ENCODE data around the gene CPNE4. TPM values are rescaled to one million over a fixed set of nuclear protein-coding genes. Genes with fewer than 3 reads are reported as not detected.

The CPNE4 gene
- total and polyA plus RNA-seq, 4 donors: 3.2 to 22.8 (median 16.7) TPM

GRCh38 chr3:131835906-131836305 is 198.9 kb downstream of the CPNE4 start:
- H3K4me1 ChIP-seq (ENCODE audit: control insufficient read depth, insufficient read depth, low read length): no peaks in the 10 kb centered on the region
- H3K36me3 ChIP-seq (ENCODE audit: control insufficient read depth, insufficient read depth, low read length): no peaks in the 10 kb centered on the region
- no peak for DNase-seq (ENCODE audit: low read depth in 4 of 6, low spot score in 6 of 6)
- H3K9me3 ChIP-seq (ENCODE audit: control insufficient read depth, insufficient read depth, low read length): no peaks in the 10 kb centered on the region
- no peak overlapping the region for H3K4me3 ChIP-seq (ENCODE audit: low read depth, low read length)
- no CpG with 5 or more reads among the region's 1 CpG for WGBS (ENCODE audit: insufficient coverage)
- no peaks in the 10 kb centered on the region for H3K27me3 ChIP-seq (ENCODE audit: control insufficient read depth, insufficient read depth, low read length)
- no peak overlapping the region for H3K27ac ChIP-seq (ENCODE audit: low read depth, low read length)

- no peak overlapping the region for H3K4me3 ChIP-seq (ENCODE audit: low read depth, low read length)
- no peaks in the 10 kb centered on the region for H3K36me3 ChIP-seq (ENCODE audit: control insufficient read depth, insufficient read depth, low read length)
- no CpG with 5 or more reads among the region's 4 CpGs for WGBS (ENCODE audit: insufficient coverage)
- DNase-seq (ENCODE audit: low read depth in 4 of 6, low spot score in 6 of 6): no peak
- no peaks in the 10 kb centered on the region for H3K27me3 ChIP-seq (ENCODE audit: control insufficient read depth, insufficient read depth, low read length)
- H3K9me3 ChIP-seq (ENCODE audit: control insufficient read depth, insufficient read depth, low read length): no peaks in the 10 kb centered on the region
- H3K27ac ChIP-seq (ENCODE audit: low read depth, low read length): no peak overlapping the region
- no peaks in the 10 kb centered on the region for H3K4me1 ChIP-seq (ENCODE audit: control insufficient read depth, insufficient read depth, low read length)
These were observed 203.2 kb downstream of the CPNE4 start for GRCh38 chr3:131831608-131832007.

GRCh38 chr3:131821191-131821762 is 213.5 kb downstream of the CPNE4 start:
- no CpG with 5 or more reads among the region's 3 CpGs for WGBS (ENCODE audit: insufficient coverage)
- Histone ChIP-seq H3K4me3 (ENCODE audit: low read depth, low read length) (no peak overlapping the region), H3K4me1 (ENCODE audit: control insufficient read depth, insufficient read depth, low read length) (peaks cover 3% of the 10 kb centered on the region), H3K27ac (ENCODE audit: low read depth, low read length) (no peak overlapping the region), H3K9me3 (ENCODE audit: control insufficient read depth, insufficient read depth, low read length) (no peaks in the 10 kb centered on the region), H3K36me3 (ENCODE audit: control insufficient read depth, insufficient read depth, low read length) (no peaks in the 10 kb centered on the region), H3K27me3 (ENCODE audit: control insufficient read depth, insufficient read depth, low read length) (no peaks in the 10 kb centered on the region)
- DNase-seq (ENCODE audit: low read depth in 4 of 6, low spot score in 6 of 6): peak in 1 of 6 donors; percentile 27

GRCh38 chr3:131819381-131820055 is 215.3 kb downstream of the CPNE4 start:
- Histone ChIP-seq H3K27me3 (ENCODE audit: control insufficient read depth, insufficient read depth, low read length) (no peaks in the 10 kb centered on the region), H3K4me1 (ENCODE audit: control insufficient read depth, insufficient read depth, low read length) (peaks cover 3% of the 10 kb centered on the region), H3K9me3 (ENCODE audit: control insufficient read depth, insufficient read depth, low read length) (no peaks in the 10 kb centered on the region), H3K4me3 (ENCODE audit: low read depth, low read length) (no peak overlapping the region), H3K27ac (ENCODE audit: low read depth, low read length) (no peak overlapping the region), H3K36me3 (ENCODE audit: control insufficient read depth, insufficient read depth, low read length) (no peaks in the 10 kb centered on the region)
- WGBS (ENCODE audit: insufficient coverage): no CpG with 5 or more reads among the region's 5 CpGs
- DNase-seq (ENCODE audit: low read depth in 4 of 6, low spot score in 6 of 6): peak in 2 of 6 donors; percentile 53 to 87

GRCh38 chr3:131812433-131812832 is 222.4 kb downstream of the CPNE4 start:
- no peak for DNase-seq (ENCODE audit: low read depth in 4 of 6, low spot score in 6 of 6)

GRCh38 chr3:131811481-131811880 is 223.3 kb downstream of the CPNE4 start:
- no peak overlapping the region for H3K27ac ChIP-seq (ENCODE audit: low read depth, low read length)
- H3K36me3 ChIP-seq (ENCODE audit: control insufficient read depth, insufficient read depth, low read length): no peaks in the 10 kb centered on the region
- no peaks in the 10 kb centered on the region for H3K27me3 ChIP-seq (ENCODE audit: control insufficient read depth, insufficient read depth, low read length)
- H3K4me1 ChIP-seq (ENCODE audit: control insufficient read depth, insufficient read depth, low read length): no peaks in the 10 kb centered on the region
- no peaks in the 10 kb centered on the region for H3K9me3 ChIP-seq (ENCODE audit: control insufficient read depth, insufficient read depth, low read length)
- no CpG with 5 or more reads among the region's 2 CpGs for WGBS (ENCODE audit: insufficient coverage)
- no peak overlapping the region for H3K4me3 ChIP-seq (ENCODE audit: low read depth, low read length)
- DNase-seq (ENCODE audit: low read depth in 4 of 6, low spot score in 6 of 6): no peak

More at GRCh38 chr3:131812433-131812832, 222.4 kb downstream of the CPNE4 start:
- no peaks in the 10 kb centered on the region for H3K27me3 ChIP-seq (ENCODE audit: control insufficient read depth, insufficient read depth, low read length)
- H3K36me3 ChIP-seq (ENCODE audit: control insufficient read depth, insufficient read depth, low read length): no peaks in the 10 kb centered on the region
- no peak overlapping the region for H3K27ac ChIP-seq (ENCODE audit: low read depth, low read length)
- H3K9me3 ChIP-seq (ENCODE audit: control insufficient read depth, insufficient read depth, low read length): no peaks in the 10 kb centered on the region
- H3K4me3 ChIP-seq (ENCODE audit: low read depth, low read length): no peak overlapping the region
- no peaks in the 10 kb centered on the region for H3K4me1 ChIP-seq (ENCODE audit: control insufficient read depth, insufficient read depth, low read length)
- WGBS (ENCODE audit: insufficient coverage): 80% methylated on average over 1 of the region's 1 CpG

GRCh38 chr3:131807822-131808221 is 227.0 kb downstream of the CPNE4 start:
- no peaks in the 10 kb centered on the region for H3K27me3 ChIP-seq (ENCODE audit: control insufficient read depth, insufficient read depth, low read length)
- no peak for DNase-seq (ENCODE audit: low read depth in 4 of 6, low spot score in 6 of 6)
- no peaks in the 10 kb centered on the region for H3K9me3 ChIP-seq (ENCODE audit: control insufficient read depth, insufficient read depth, low read length)
- no peaks in the 10 kb centered on the region for H3K36me3 ChIP-seq (ENCODE audit: control insufficient read depth, insufficient read depth, low read length)
- H3K4me1 ChIP-seq (ENCODE audit: control insufficient read depth, insufficient read depth, low read length): no peaks in the 10 kb centered on the region
- H3K4me3 ChIP-seq (ENCODE audit: low read depth, low read length): no peak overlapping the region
- no CpG with 5 or more reads among the region's 3 CpGs for WGBS (ENCODE audit: insufficient coverage)
- H3K27ac ChIP-seq (ENCODE audit: low read depth, low read length): no peak overlapping the region

GRCh38 chr3:131806736-131807135 is 228.1 kb downstream of the CPNE4 start:
- H3K36me3 ChIP-seq (ENCODE audit: control insufficient read depth, insufficient read depth, low read length): no peaks in the 10 kb centered on the region
- H3K4me3 ChIP-seq (ENCODE audit: low read depth, low read length): no peak overlapping the region
- H3K27ac ChIP-seq (ENCODE audit: low read depth, low read length): no peak overlapping the region
- DNase-seq (ENCODE audit: low read depth in 4 of 6, low spot score in 6 of 6): no peak
- no CpG with 5 or more reads among the region's 4 CpGs for WGBS (ENCODE audit: insufficient coverage)
- no peaks in the 10 kb centered on the region for H3K4me1 ChIP-seq (ENCODE audit: control insufficient read depth, insufficient read depth, low read length)
- no peaks in the 10 kb centered on the region for H3K9me3 ChIP-seq (ENCODE audit: control insufficient read depth, insufficient read depth, low read length)
- no peaks in the 10 kb centered on the region for H3K27me3 ChIP-seq (ENCODE audit: control insufficient read depth, insufficient read depth, low read length)

GRCh38 chr3:131804565-131805133 is 230.2 kb downstream of the CPNE4 start:
- no peaks in the 10 kb centered on the region for H3K27me3 ChIP-seq (ENCODE audit: control insufficient read depth, insufficient read depth, low read length)
- no peak for DNase-seq (ENCODE audit: low read depth in 4 of 6, low spot score in 6 of 6)
- H3K4me3 ChIP-seq (ENCODE audit: low read depth, low read length): no peak overlapping the region
- H3K9me3 ChIP-seq (ENCODE audit: control insufficient read depth, insufficient read depth, low read length): no peaks in the 10 kb centered on the region
- H3K4me1 ChIP-seq (ENCODE audit: control insufficient read depth, insufficient read depth, low read length): no peaks in the 10 kb centered on the region
- H3K36me3 ChIP-seq (ENCODE audit: control insufficient read depth, insufficient read depth, low read length): no peaks in the 10 kb centered on the region
- no peak overlapping the region for H3K27ac ChIP-seq (ENCODE audit: low read depth, low read length)
- 80% methylated on average over 1 of the region's 3 CpGs for WGBS (ENCODE audit: insufficient coverage)

GRCh38 chr3:131803113-131803512 is 231.7 kb downstream of the CPNE4 start:
- WGBS (ENCODE audit: insufficient coverage): no CpG with 5 or more reads among the region's 1 CpG

More at GRCh38 chr3:131803113-131803512, 231.7 kb downstream of the CPNE4 start:
- DNase-seq (ENCODE audit: low read depth in 4 of 6, low spot score in 6 of 6): no peak
- Histone ChIP-seq H3K4me1 (ENCODE audit: control insufficient read depth, insufficient read depth, low read length) (no peaks in the 10 kb centered on the region), H3K27ac (ENCODE audit: low read depth, low read length) (no peak overlapping the region), H3K27me3 (ENCODE audit: control insufficient read depth, insufficient read depth, low read length) (no peaks in the 10 kb centered on the region), H3K4me3 (ENCODE audit: low read depth, low read length) (no peak overlapping the region), H3K36me3 (ENCODE audit: control insufficient read depth, insufficient read depth, low read length) (no peaks in the 10 kb centered on the region), H3K9me3 (ENCODE audit: control insufficient read depth, insufficient read depth, low read length) (no peaks in the 10 kb centered on the region)

Data from spinal cord (tissue), 10 donors.